GM21381 (cell line): Measurements from ENCODE around the gene SLC1A2.
"Not testable (repeated sequence)": the region's sequence is repeated elsewhere in the genome, so short reads cannot be mapped to it uniquely, and the experiment has no call there.

Source experiments
- ATAC-seq: cut with Tn5 transposase; IDR thresholded peaks from one replicate; pipeline ENCODE4 v1.9.1; 2021; ENCODE audit warnings: mild to moderate bottlenecking, moderate library complexity; ENCODE audit not compliant: unreplicated experiment

SLC1A2 gene

DNA sequence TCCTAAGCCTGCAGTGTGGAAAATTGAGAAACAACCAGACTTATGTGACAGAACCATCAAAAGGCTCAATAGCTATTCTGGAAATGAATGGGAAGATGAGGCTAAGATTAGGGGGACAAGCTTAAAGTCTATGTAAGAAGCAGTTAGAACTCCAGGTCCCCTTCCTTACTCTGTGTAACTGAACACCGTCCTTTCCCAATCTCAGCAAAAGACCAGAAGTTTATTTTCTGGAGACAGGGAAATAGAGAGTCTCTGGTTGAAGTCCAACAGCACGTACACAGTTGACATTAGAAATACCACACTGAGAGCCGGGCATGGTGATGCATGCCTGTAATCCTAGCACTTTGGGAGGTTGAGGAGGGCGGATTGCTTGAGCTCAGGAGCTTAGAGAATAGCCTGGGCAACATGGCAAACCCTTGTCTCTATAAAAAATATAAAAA is 186.4 kb downstream of the SLC1A2 start:
- ATAC-seq = no peak

DNA sequence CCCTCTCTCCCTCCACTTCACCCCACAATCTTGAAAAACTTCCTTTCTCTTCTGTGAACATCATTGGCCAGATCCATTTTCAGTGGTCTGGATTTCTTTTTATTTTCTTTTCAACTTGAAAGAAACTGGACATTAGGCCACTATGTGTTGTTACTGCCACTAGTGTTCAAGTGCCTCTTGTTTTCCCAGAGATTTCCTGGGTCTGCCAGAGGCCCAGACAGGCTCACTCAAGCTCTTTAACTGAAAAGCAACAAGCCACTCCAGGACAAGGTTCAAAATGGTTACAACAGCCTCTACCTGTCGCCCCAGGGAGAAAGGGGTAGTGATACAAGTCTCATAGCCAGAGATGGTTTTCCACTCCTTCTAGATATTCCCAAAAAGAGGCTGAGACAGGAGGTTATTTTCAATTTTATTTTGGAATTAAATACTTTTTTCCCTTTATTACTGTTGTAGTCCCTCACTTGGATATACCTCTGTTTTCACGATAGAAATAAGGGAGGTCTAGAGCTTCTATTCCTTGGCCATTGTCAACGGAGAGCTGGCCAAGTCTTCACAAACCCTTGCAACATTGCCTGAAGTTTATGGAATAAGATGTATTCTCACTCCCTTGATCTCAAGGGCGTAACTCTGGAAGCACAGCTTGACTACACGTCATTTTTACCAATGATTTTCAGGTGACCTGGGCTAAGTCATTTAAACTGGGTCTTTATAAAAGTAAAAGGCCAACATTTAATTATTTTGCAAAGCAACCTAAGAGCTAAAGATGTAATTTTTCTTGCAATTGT is 188.1 kb downstream of the SLC1A2 start:
- no peak for ATAC-seq

DNA sequence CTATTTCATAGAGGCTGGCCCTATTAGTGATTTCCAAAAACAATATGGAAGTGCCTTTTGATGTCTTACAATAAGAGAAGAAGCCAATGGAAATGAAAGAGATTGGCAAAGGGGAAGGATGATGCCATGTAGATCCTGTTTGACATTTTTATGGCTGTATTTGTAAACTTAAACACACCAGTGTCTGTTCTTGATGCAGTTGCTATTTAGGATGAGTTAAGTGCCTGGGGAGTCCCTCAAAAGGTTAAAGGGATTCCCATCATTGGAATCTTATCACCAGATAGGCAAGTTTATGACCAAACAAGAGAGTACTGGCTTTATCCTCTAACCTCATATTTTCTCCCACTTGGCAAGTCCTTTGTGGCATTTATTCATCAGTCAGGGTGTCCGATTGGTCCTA is 189.0 kb downstream of the SLC1A2 start:
- ATAC-seq = no peak

DNA sequence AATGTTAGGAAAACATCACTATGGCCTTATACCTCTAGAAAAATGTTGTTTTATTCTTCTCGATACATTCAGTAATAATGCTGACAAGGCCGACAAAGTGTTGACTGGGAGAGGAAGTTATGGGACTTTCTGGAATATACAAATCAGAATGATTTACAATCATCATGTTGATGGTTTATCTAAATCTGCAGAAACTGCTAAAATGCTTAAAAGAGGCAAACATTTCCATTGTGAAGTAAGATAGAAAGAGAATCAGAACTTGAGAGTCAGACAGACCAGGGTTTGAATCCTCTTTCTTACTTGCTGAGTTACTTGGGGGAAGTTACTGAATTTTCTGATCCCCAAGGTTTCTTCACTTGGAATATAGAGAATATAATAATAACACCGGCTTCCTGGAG is 191.0 kb downstream of the SLC1A2 start:
- ATAC-seq = no peak

DNA sequence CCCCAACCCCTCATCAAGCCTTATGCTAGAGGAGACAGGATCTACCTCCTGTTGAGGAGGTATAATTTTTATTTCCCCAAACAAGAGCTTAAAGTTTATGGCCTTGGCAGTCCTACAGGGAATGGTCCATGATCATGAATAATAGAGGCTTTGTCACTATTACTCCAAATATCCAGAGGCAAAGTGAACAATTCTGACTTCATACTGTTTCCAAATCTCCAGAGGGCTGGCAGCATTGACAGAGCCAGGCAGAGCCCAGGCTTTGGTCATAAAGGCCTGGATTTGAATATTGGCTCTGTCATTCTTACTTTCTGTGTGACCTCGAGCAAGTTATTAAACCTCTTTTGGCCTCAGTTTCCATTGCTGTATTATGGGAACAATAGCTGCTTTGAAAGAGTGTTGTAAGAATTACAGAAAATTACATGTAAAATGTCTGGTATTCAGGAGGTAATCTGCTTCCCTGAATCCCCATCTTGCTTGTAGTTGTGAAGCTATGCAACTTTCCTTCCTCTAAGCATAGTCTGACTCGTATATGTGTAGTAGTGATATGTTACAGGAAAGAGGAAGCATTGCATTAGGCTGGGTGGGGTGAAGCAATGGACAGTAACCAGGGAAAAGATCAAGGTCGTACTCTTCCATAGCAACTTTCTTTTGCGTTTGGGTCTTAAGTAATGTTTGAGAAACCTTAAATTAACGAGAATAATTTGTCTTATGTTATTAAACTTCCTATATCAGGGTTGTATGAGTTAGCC is 191.6 kb downstream of the SLC1A2 start:
- no peak for ATAC-seq

DNA sequence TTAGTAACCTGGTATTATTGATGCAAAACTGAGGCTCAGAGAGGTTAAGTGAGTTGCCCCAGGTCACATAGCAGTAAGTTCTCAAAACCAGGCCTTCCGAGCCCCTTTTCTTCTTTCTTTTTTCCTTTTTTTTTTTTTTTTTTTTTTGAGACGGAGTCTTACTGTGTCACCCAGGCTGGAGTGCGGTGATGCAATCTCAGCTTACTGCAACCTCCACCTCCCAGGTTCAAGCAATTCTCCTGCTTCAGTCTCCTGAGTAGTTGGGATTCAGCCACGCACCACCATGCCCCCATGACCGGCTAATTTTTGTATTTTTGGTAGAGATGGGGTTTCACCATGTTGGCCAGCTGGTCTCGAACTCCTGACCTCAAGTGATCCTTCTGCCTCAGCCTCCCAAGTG is 192.6 kb downstream of the SLC1A2 start:
- not testable (repeated sequence) for ATAC-seq

DNA sequence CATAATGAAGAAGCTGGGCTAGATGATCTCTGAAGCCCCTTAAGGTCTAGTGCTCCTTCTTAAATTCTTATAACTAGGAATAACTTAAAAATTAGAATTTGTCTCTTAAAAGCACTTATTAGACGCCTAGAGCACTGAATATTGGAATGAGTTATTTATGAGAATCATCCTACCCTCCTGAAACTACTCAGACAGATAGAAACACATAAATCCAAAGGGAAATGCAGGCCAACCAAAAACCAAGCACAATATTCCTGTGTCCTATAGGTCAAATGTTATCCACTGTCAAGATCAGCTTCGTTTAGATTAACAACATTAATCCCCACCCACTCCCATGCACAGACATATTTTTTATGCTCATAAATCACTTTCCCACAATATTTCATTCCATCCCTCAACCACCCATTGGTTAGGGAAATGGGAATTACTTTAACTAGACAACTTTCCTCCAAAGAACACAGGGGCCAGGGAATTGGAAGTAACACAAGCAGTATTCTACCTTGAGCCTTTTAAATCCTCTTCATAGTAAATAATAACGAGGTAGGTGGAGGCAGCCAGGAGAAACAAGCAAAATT is 193.3 kb downstream of the SLC1A2 start:
- no peak for ATAC-seq

DNA sequence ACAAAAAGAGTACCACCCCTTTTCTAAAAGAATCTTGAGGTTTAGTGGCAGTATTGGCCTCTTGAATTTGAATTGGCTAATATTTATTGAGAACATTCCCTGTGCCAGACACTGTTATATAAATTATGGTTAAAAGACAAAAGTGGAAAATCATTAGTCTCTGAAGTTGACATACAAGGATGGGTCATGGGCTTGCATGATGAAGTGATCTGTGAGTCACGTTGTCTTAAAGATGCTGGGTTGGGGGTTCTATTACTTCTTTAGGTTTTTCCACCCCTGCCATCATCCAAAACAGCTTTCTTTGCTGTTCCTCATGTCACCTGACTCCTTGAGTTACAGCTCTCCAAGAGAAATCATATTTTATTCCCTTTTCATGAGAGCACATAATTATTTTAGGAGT is 195.4 kb downstream of the SLC1A2 start:
- ATAC-seq = no peak

DNA sequence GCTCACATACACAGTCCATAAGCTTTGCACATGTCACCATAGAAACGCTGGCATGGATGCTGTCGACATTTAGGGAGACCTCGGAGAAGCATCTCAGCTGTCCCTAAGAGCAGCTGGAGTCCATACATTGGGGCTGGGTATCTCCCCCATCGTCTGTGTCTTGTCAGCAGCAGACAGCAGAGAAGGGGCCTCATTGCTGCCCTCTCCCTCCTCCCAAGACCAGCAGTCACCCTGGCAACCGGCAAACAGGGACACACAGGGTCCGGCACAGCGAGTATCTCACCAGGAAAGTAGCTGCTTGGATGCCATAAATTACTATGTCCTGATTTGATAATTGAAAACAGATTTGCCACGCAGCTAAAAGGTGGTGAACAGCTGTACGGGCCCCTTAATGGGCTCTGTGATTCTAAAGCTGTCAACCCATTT is 196.0 kb downstream of the SLC1A2 start:
- no peak for ATAC-seq

DNA sequence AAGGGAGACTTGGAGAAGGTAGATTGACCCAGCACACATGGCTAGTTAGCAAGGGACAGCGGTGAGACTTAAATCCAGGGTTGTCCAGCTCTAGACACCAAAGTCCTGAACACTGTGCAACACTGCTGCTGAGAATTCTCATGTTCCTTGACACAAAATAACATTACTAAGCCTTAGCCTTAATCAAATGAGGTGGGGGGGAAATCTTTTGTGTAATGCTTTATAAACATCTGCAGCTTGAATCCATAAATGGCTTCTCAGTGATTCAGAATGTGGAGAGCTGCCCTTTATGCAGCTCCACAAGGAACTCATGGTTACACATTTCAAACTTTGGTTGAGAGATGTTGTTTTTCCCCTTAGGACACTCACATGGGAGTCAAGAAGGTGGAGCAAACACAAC is 200.4 kb downstream of the SLC1A2 start:
- ATAC-seq = no peak

DNA sequence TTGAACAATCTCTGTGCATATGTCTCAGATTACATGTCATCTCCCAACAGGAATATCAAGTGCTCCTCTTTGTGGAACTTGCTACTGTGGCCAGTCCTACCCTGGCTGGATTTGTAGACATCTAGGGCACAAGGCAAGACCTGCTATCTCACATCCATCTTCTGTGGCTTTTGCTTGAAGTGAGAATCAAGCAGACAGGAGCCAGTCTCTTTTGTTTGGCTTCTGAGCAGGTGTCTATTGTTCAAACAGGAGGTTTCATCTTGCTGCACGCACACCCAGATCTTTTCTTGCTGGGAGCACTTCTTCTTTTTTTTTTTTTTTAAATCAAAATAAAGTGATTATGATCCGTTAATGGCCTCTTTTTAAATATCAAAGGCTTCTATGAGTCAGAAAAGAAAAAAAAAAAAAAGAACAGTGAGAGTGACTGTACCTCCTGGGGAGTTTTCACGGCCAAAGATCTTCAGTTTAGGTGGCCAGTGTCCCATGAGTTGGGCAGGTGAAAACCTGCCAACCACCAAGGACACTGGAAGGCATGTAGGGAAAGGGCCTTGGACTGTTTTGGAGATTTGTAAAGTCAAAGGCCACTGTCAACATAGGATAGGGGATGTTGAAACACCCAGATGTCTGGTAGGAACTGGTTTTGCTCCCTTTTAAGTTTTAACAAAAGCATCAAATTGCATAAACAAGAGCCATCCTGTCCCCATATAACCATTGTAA is 202.2 kb downstream of the SLC1A2 start:
- ATAC-seq = no peak

DNA sequence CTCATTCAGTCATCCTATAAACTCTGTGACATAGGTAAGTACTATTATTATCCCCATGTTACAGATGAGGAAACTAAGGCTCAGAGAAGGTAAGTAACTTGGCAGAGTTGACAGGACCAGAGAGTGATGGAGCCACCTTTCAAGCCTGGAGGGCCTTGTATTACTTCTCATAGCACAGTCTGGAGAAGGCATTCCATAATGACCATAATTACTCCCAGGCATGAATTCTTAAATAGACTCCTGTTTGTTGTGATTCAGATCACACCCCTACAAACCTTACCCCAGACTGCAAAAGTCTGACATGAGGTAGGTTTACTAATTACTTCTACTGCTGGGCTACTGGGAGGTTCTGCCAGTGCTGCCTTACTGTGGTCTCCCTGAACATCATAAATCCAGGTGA is 203.4 kb downstream of the SLC1A2 start:
- ATAC-seq = no peak

DNA sequence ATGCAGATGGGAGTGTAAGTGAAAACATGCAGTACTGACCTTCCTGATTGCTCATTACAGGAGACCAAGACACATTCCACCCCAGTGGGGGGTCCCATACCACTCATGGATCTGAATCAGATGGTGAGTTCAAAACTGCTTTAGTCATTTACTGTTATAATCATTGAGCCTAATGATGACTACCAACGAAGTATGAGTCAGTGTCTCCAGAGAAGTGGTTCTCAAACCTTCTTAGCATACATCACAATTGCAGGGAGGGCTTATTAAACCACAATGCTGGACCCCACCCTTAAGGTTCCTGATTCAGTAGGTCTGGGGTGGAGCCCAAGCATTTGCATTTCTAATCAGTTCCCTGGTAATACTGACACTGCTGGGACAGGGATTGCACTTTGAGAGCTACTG is 204.6 kb downstream of the SLC1A2 start:
- no peak for ATAC-seq

DNA sequence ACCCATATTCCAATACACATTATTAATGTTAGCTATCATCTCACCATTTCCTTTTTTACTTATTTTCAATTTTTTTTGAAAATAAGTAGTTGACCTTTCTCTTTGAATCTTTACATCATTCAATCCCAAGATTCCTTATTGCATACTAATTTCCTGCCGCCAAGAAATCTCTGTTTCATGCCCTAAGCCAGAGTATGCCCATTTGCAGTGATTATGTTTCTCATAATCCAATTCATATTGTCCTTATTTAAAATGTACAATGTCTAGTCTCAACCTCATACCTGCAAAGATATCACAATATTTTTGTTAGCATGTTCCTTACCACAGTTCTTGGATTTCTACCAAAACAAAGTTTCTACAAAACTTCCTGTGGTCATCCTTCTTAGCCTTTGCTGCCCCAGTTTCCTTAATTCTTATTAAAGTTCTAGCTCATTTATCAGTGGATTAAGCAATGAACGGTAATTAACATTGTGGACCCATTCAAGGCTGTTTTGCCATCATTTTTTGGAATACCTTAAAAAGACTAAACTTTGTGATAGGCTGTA is 205.1 kb downstream of the SLC1A2 start:
- no peak for ATAC-seq

DNA sequence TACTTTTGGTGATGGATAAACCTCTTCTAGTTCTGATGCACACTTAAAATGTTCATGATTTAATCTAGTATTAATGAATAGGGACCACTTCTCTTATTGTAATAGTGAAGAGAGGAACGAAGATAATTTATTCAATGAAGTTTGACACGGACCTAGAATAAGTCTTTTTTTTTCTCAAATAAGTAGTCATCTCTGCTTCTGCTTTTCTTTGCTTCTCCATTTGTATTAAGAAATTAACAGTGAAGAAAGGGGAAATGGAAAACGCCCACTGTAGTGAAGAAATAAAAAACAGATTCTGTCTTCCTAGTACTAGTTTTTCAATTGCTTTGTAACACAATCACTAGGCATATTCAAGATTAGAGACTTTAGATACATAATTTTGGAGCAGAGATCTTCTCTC is 207.4 kb downstream of the SLC1A2 start:
- ATAC-seq = no peak

DNA sequence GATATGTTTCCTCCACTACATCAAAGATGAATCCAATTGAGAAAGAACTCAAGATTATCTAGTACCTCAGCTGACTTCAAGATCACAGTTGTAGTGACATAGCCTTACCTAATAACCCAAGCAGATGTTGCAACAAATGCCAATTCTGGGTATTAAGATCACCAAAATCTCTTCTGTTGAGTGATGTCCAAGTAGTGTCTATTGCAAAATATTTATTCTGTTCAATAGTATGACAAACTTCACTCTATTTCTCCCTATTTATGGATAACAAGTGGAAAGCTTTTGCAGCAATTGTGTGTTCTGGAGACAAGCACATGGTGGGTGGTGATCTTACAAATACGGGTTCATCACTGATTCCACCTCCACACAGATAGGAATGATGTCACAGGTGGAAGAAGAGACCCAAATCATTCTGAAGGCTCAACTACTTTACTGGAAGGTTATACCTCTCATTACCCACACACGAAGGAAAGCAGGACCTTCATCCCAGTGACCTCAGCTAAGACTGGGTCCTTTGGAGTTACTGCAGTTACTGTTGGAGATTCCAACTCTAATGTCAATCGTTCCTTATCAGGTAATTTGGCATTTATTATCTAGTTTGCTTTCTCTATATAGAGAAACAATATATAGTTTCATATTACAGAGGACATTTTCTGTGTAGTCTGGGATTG is 208.3 kb downstream of the SLC1A2 start:
- no peak for ATAC-seq

DNA sequence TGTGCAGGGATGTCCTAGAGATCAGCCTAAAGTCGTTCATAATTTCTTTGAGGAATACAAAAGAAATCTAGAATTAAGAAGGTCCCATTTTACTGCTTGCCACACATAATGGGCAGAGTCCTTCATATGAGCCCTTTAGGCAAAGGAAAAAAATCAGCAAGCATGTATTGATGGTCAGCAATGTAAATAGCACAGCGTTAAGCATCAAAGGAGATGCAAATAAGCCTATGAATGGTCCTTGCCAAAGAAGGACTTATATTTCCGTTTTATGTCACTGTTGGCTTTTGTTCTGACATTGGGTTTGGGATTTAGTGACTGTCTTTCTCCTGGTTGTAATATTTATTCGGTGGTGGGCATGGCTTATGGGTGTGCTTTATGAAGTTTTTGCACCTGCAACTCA is 210.6 kb downstream of the SLC1A2 start:
- ATAC-seq = no peak

DNA sequence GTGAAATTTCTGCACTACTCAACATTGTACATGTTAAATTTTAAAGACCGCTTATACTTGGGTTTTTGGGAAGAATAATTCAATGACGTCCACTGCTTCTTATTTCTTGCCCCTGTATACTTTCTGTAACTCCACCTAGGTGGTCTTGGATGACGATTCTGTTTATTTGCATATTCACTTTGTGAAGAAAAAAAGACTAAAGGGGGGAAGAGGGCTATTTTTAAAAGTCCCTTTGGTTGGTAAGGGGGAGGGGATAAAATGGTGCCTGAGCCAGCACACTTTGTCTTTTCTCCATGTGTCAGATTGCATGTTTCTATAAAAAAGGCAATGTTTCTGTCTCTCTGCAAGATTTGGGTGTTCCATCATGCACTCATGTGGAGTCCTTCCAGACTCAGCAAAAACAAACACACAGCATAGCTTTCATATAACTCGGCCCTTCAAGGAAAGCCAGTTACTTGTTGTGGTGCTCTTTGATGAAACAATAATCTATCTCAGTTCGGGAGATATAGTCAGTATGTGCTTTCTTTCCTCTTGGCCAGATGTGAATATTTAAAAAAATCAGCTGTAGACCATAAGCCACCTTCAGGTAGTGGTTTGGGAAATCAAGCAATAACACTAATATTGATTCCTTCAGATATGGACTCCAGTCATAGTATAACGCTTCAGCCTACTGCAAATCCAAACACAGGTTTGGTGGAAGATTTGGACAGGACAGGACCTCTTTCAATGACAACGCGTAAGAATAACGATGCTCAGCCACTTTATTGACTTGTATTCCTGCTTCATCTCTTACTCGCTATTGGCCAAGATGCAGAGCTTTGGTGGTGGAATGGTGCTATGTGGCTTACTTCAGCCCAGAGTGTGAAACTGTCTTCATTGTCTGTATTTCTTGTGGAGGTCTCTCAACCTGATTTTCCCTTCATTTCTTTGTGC is 211.6 kb downstream of the SLC1A2 start:
- ATAC-seq = no peak

DNA sequence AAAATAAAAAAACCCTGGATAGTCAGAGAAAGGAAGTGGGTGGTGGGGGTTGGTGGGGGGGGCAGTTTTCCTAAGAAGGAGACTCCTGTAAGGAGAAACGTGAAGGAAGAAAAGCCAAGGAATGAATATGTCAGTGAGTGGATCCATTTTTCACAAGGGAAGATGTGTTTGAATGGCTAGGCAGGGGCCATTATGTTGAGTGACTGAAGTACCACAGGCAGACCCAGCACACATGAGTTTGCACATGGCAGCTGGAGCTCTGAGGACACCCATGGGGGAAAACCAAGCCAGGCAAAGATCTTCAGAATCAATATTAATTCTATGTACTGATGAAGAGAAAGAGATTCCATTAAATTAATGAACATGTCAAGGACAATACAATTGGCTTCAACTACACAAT is 212.7 kb downstream of the SLC1A2 start:
- ATAC-seq = no peak
